Left ventricle myocardium inferior (tissue), 1 donor: ENCODE measurements around the gene LTN1. TPM values are rescaled to one million over a fixed set of nuclear protein-coding genes. Genes with fewer than 3 reads are reported as not detected.

ENCODE experiments used
- DNase-seq: peaks from one replicate; pipeline ENCODE4 v3.0.0-alpha.2; 2020
- H3K27ac ChIP-seq: fragments of 200-600 bp; replicated peaks from 2 replicates; pipeline ENCODE4 v1.8.0; 2021
- H3K27me3 ChIP-seq: fragments of 200-600 bp; 2 replicates; pipeline ENCODE4 v1.8.0; 2021; ENCODE audit warnings: low read depth
- H3K36me3 ChIP-seq: fragments of 200-600 bp; 2 replicates; pipeline ENCODE4 v1.8.0; 2021
- H3K4me1 ChIP-seq: fragments of 200-600 bp; 2 replicates; pipeline ENCODE4 v1.8.0; 2021
- H3K4me3 ChIP-seq: fragments of 200-600 bp; 2 replicates; pipeline ENCODE4 v1.8.0; 2021; ENCODE audit warnings: mild to moderate bottlenecking, moderate library complexity
- H3K9me3 ChIP-seq: fragments of 200-600 bp; replicated peaks from 2 replicates; pipeline ENCODE4 v1.8.0; 2021
- intact Hi-C: fragments of 100-400 bp; cut with micrococcal nuclease; formaldehyde crosslinking; loops from one replicate; pipeline ENCODE4 v1.11.0; 2022
- total RNA-seq: library from RNA; stranded (reverse); fragmentation: NEBNext Ultra II Directional; extraction: Animal tissue kit (Norgen Biotek cat#: 25700); gene quantifications from one replicate; pipeline ENCODE4 v1.2.1, GENCODE V29; 2021
- TF ChIP-seq, protein P1 (sequence below): fragments of 200-600 bp; IDR thresholded peaks from 2 replicates; pipeline ENCODE4 v1.8.0; 2021; ENCODE audit warnings: antibody characterized with exemption, mild to moderate bottlenecking, borderline replicate concordance
- donor health status: DM: no; HTN: yes; CAD: no; lungs with severe emphysema.

LTN1 gene
- total RNA-seq, 1 donor from 2014 or later: 16.6 TPM

DNA sequence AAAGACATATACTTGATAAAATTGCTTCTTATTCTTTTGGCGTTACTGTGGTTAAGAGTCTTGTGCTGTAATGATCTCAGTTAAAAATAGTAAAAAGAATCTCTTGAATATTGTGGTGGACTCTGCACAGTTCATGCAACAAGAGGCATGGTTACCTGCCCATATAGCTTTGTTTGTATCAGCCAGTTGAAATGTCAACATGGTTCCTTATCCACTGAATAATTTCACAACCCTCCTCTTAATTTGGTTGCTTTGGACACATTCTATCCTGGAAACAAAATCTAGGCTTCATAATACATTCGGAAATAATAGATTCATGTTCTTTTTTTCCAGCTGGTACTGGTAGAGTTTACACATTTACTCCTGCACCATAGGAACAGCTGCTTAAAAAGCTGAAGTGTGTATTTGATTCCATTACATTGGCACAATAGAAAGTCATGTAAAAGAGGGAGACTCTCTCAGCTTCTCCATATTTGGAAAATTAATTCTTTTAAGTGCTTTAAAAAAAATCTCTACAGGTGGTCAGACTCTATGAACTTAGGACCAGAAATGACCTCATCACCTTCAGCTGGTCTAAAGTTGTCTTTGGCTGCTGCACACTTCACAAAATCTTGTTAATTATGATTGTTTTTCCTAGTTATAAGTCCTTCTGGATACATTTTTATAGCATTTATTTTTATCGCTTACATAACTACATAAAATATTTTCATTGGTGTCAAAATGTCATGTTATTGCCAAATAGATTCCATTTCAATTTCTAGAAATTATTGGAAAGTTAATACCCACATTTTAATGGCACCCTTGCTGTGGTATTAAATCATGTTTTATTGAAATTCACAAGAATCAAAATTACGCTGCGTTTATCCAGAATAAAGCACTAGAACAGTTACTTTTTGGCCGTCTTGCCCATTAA, 100.2 kb downstream of the LTN1 start:
- Histone ChIP-seq H3K9me3 (peaks cover 4% of the 10 kb centered on the region), H3K4me1 (no peaks in the 10 kb centered on the region), H3K4me3 (no peak overlapping the region), H3K36me3 (no peaks in the 10 kb centered on the region), H3K27ac (no peak overlapping the region), H3K27me3 (no peaks in the 10 kb centered on the region)
- DNase-seq: no peak
- intact Hi-C loops: no loop called here
- TF ChIP-seq, protein P1, sequence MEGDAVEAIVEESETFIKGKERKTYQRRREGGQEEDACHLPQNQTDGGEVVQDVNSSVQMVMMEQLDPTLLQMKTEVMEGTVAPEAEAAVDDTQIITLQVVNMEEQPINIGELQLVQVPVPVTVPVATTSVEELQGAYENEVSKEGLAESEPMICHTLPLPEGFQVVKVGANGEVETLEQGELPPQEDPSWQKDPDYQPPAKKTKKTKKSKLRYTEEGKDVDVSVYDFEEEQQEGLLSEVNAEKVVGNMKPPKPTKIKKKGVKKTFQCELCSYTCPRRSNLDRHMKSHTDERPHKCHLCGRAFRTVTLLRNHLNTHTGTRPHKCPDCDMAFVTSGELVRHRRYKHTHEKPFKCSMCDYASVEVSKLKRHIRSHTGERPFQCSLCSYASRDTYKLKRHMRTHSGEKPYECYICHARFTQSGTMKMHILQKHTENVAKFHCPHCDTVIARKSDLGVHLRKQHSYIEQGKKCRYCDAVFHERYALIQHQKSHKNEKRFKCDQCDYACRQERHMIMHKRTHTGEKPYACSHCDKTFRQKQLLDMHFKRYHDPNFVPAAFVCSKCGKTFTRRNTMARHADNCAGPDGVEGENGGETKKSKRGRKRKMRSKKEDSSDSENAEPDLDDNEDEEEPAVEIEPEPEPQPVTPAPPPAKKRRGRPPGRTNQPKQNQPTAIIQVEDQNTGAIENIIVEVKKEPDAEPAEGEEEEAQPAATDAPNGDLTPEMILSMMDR: no peak

DNA sequence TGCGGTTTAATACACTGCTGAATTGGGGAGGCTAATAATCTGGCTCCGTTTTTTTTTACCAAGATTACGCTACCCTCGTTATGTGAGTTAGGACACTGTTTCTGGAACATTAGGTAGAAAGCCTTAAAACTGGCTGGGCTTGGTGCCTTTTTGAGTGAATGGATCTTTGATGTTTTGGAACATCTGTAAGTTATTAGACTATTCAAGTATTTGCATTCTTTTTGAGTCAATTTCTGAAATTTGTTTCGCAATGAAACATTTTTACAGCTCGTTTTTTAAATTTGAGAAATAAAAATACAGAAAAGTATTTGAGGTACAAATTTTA, 106.9 kb downstream of the LTN1 start:
- TF ChIP-seq, protein P1: no peak
- Histone ChIP-seq H3K27me3 (no peaks in the 10 kb centered on the region), H3K4me3 (no peak overlapping the region), H3K9me3 (no peaks in the 10 kb centered on the region), H3K4me1 (peaks cover 12% of the 10 kb centered on the region), H3K36me3 (peaks cover 21% of the 10 kb centered on the region), H3K27ac (peak overlapping the region; percentile 91)
- DNase-seq: no peak
- intact Hi-C loops: no loop called here

DNA sequence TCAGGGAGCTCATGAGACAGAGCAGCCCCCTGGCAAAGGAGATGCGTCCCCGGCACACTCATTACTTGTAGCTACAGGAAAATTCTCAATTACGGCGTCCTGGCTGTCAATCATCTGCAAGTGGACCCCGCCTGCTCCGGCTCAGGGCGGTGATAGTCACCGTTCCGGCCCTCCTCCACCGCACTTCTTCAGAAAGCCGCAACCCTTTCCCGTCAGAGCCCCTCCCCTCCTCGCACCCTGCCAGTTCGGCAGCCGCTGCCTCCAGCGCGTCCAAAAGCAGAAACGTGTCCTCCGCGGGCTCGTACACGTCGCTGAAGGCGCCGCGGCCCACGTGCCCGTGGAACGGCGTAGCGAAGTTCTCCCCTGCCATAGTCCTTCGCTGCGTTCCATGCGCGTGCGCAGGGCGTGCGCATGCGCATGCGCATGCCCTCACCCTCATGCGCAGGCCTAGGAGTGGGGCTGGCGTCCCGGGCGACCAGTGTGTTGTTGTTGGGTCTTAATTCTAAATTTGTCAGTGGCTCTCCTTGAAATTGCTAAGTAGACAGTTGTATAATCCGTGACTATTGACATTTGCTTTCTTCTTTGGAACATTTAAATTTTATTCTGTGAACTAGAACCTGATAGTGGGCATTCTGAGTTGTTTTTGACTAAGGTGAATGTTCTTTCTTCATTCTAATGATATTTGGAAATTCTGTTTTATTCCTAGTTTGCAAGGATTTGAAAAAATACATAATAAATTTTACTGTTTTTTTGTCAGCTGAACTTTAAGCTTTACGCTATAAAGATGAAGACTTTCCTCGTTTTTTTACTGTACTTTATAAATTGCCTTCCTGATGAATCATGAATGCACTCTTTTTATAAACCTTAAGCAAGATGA, 107.5 kb downstream of the LTN1 start:
- intact Hi-C loops: no loop called here
- Histone ChIP-seq H3K4me1 (peaks cover 12% of the 10 kb centered on the region), H3K36me3 (peaks cover 23% of the 10 kb centered on the region), H3K27ac (peak overlapping the region; percentile 91), H3K27me3 (no peaks in the 10 kb centered on the region), H3K4me3 (peak overlapping the region; percentile 67), H3K9me3 (no peaks in the 10 kb centered on the region)
- peak; percentile 88 for DNase-seq
- TF ChIP-seq, protein P1: no peak

DNA sequence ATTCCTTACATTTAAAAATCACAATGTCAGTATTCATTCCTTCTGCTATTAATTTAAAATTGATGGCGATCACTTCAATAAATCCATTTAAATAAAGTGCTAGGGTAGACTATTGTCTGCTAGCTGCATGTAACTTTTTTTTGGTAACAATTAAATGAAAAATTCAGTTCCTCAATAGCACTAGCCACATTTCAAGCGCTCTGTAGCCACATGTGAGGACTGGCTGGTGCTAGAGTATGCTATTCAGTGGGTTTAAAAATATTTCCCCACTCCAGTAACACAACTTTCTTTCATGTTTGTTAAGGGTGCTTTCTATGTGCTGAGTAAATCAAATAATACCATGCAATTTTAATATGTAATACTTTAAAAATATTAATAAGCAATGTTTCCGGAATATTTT, 108.2 kb downstream of the LTN1 start:
- no peaks in the 10 kb centered on the region for H3K27me3 ChIP-seq
- H3K4me1 ChIP-seq: peaks cover 12% of the 10 kb centered on the region
- H3K9me3 ChIP-seq: no peaks in the 10 kb centered on the region
- DNase-seq: no peak
- TF ChIP-seq, protein P1: no peak
- H3K4me3 ChIP-seq: peak overlapping the region; percentile 67
- peak overlapping the region; percentile 91 for H3K27ac ChIP-seq
- H3K36me3 ChIP-seq: peaks cover 30% of the 10 kb centered on the region
- intact Hi-C loops: no loop called here

DNA sequence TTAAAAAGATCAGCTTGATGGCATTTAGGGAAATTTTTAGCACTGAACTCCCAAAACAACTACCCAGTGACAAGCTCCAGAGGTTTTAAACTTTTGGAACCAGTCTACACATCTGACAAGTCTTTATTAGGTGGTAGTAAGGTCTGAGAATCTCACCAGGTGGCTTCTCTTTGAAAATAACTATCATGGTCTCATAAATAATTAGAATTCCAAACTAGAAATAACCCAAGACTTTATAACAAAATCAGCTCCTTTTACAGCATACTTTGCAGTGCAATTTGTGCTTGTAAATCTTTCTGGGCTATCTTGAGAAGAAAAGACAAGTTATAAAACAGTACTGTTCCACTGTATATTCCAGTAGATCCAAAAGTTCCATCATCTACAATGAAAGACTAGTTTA, 108.7 kb downstream of the LTN1 start:
- TF ChIP-seq, protein P1: no peak
- Histone ChIP-seq H3K4me3 (peak overlapping the region; percentile 67), H3K4me1 (peaks cover 12% of the 10 kb centered on the region), H3K27me3 (no peaks in the 10 kb centered on the region), H3K36me3 (peaks cover 35% of the 10 kb centered on the region), H3K9me3 (no peaks in the 10 kb centered on the region), H3K27ac (peak overlapping the region; percentile 91)
- DNase-seq: no peak
- intact Hi-C loops: no loop called here
